GM18867 (cell line): ENCODE data around the gene SLC6A1.

Experiments
- ATAC-seq: cut with Tn5 transposase; IDR thresholded peaks from one replicate; pipeline ENCODE4 v1.9.1; 2021; ENCODE audit warnings: mild to moderate bottlenecking, moderate library complexity; ENCODE audit not compliant: unreplicated experiment

The SLC6A1 gene

GRCh38 chr3:10992017-10992942 lies at the start of gene SLC6A1:
Gene SLC6A1, plus strand, starts transcription at chr3:10992748. Its CDS starts 24,464 bp downstream, at chr3:11017212.
- ATAC-seq, result no peak

- no peak for ATAC-seq
Measured at GRCh38 chr3:10944866-10945265, 47.7 kb upstream of the SLC6A1 start.

DNA sequence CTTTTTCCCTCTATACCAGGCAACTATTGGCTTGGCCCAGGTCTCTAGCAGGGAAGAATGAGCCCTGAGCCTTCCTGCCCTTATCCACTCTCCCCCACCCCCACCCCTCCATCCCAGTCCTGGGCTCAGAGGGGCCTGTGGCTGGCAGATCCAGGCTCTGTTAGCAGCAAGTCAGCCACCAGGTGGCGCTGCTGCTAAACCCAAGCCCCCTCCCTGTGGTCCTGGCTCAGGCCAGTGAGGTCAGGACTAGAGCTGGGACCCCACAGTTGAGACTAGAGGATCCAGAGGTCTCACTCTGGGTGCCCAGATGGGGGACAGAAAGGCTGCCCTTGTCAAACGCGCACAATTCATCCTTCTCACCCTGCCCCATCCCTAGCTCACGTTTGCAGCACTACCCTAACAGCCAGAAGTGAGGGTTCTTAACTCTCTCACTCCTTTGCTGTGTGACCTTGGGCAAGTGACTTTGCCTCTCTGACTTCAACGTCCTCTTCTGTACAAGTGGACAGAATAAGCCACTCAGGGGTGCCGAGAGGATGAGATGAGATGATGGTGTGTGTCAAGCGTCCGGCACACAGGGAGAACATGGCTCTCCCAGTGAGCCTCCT lies 46.8 kb upstream of the SLC6A1 start:
- peak; percentile 50 for ATAC-seq

DNA sequence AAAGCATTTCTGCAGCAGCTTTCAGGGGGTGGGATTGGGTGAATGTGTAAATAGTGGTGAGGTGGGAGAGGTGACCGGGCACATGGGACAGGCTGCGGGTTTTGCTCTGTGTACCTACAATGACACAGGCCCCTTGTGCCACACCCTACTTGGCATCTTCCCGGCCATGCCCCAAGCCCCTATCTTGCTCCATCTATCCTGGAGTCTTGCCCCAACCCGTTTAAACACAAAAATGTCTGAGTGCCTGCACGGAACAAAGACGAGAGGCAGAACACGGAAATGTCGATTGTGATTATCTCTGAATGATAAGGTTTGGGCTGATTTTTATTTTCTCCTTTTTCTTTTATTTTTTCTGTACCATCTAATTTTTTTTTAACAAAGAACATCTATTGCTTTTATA lies 46.0 kb upstream of the SLC6A1 start:
- no peak for ATAC-seq

GRCh38 chr3:10948326-10948725 lies 44.2 kb upstream of the SLC6A1 start:
- no peak for ATAC-seq

DNA sequence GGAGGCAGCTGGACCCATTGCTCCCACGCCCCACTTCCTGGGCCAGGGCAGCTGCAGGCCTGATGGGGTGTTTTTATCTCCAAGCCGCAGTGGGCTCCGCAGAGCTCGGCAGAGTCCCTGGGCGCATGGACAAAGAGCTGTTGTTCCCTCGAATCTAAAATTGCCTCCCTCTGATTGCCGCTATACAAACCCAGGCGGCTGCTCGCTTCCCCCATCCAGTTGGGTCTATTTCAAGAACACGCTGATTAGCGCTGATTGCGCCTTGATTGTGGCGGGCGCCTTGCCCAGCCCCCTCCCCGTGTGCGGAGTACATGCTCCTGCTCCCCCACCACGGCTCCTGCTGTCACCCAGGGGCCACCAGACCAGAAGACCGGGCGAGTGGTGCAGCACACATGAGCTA lies 43.4 kb upstream of the SLC6A1 start:
- no peak for ATAC-seq

GRCh38 chr3:10950476-10951294 lies 41.9 kb upstream of the SLC6A1 start:
- ATAC-seq, result no peak

GRCh38 chr3:10951295-10951926 lies 41.1 kb upstream of the SLC6A1 start:
- no peak for ATAC-seq

GRCh38 chr3:10952525-10952924 lies 40.0 kb upstream of the SLC6A1 start:
- ATAC-seq, result no peak

DNA sequence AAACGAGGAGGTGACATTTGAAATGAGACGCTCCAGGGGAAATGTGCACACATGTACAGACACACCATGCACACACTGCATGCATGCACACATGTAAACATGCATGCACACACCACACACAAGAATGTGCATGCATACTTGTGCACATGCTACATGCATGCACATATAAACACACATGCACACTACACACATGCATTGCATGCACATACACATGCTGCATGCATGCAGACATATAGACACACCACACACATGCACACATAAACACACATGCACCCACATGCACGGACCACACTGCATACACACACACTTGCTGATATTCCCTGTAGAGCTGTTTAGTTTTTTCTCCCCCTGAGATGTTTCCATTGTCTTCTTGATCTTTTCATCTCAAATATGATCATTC lies 37.8 kb upstream of the SLC6A1 start:
- ATAC-seq, result no peak

DNA sequence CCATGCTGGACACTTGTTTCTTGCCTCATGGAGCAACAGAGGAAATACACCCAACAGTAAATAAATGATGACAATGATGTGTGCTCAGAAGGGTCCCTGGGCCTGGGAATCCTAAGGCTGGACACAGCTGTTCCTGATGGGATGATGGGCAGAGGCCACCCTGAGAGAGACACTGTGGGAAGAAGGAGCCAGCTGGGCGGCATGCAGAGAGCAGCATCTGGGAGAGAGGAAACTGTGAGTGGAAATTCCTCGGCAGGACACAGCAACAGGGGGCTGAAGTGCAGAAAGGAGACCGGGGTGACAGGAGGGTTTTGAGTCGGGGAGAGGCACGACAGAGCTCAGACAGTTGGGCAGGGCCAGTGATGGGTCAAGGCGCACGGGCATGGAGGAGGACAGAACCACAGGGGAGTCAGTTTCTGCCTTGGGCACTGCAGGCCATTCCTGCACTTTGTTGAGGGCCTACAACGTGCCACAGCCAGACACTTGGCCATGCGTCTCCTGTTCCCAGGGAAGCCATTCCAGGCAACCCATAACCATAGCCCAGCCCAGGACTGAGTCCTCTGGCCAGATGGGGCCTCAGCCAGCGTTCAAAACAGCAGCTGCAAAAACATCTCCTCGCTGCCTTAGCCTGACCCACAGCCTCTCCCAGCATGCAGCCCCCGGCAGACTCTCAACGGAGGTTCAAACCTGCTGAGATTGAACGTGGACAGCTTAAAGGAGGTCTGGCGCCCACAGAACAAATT lies 36.7 kb upstream of the SLC6A1 start:
- ATAC-seq, result no peak

GRCh38 chr3:10956531-10956930 lies 36.0 kb upstream of the SLC6A1 start:
- no peak for ATAC-seq

- no peak for ATAC-seq
Measured at GRCh38 chr3:10956986-10957385, 35.6 kb upstream of the SLC6A1 start.

GRCh38 chr3:10957976-10958749 lies 34.4 kb upstream of the SLC6A1 start:
- no peak for ATAC-seq

- ATAC-seq, result no peak
Measured at GRCh38 chr3:10960255-10960654, 32.3 kb upstream of the SLC6A1 start.

DNA sequence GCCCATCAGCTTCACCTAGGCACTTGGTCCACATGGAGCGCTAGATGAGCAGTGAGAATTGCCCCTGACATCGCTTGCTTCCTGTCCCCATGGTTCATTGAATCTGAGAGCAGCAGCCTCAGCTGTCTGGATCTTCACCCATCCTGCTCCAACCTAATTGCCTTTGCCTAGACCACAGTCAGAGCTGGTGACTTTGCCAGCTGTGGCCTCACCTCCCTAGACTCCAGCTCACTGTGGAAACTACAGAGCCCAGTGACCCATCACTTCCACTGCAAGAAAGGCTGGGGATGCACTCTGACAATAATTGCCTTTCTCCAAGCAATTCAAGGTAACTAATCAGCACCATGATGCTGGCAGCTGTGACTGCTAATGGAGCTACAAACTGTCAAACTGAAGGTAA lies 30.6 kb upstream of the SLC6A1 start:
- ATAC-seq, result no peak

- no peak for ATAC-seq
Measured at GRCh38 chr3:10962481-10963036, 30.0 kb upstream of the SLC6A1 start.

- no peak for ATAC-seq
Measured at GRCh38 chr3:10964537-10965167, 27.9 kb upstream of the SLC6A1 start.

- ATAC-seq, result no peak
Measured at GRCh38 chr3:10968401-10968800, 24.1 kb upstream of the SLC6A1 start.
